B cell (primary cell): ENCODE data around the gene AUTS2. TPM values are rescaled to one million over a fixed set of nuclear protein-coding genes. Genes with fewer than 3 reads are reported as not detected.

ENCODE experiments used
- ATAC-seq: fragments of 200-7000 bp; cut with Tn5 transposase; one replicate; pipeline ENCODE4 v1.10.0; 2021; ENCODE audit warnings: low read depth, mild to moderate bottlenecking, moderate number of reproducible peaks, moderate library complexity
- CTCF ChIA-PET: fragments of 350-600 bp; sonication (Branson Sonifier 250); formaldehyde crosslinking; loops from one replicate; lab custom pipeline; 2021; ENCODE audit warnings: antibody characterized with exemption, inconsistent platforms; lab: Charles Lee
- POLR2A ChIA-PET: fragments of 350-600 bp; sonication (Branson Sonifier 250); formaldehyde crosslinking; loops from one replicate; lab custom pipeline; 2021; ENCODE audit warnings: antibody characterized with exemption; lab: Charles Lee
- DNase-seq: peaks from one replicate; pipeline ENCODE4 v3.0.0; 2013
- H2AFZ ChIP-seq: 2 replicates; pipeline ENCODE4 v1.6.1; 2012; ENCODE audit warnings: mild to moderate bottlenecking, low read depth, low read length; ENCODE audit not compliant: insufficient read depth, poor library complexity, severe bottlenecking
- H3K27ac ChIP-seq, 2 donors: 1 replicate in 1 of 2; 2 replicates in 1 of 2; pipeline ENCODE4 v1.5.1; 2012 to 2013; ENCODE audit warnings: low read length in 2 of 2, mild to moderate bottlenecking in 2 of 2, moderate library complexity in 1 of 2
- H3K27me3 ChIP-seq, 4 experiments: fragments of 200-600 bp in 1 of 4; sonication (generic) in 1 of 4; replicated peaks in 1 of 4; 1 replicate in 2 of 4; 2 replicates in 2 of 4; pipeline versions ENCODE4 v1.6.1 to v1.7.0; 2013 to 2016; ENCODE audit warnings: low read length in 3 of 4, mild to moderate bottlenecking in 2 of 4, mixed read lengths in 1 of 4, moderate library complexity in 1 of 4; ENCODE audit not compliant: insufficient read depth in 4 of 4, control insufficient read depth in 3 of 4; ENCODE audit errors: control extremely low read depth in 1 of 4
- H3K36me3 ChIP-seq, 2 experiments: replicated peaks in 1 of 2; 1 replicate in 1 of 2; 2 replicates in 1 of 2; pipeline versions ENCODE4 v1.6.1 to v1.7.1; 2013; ENCODE audit warnings: low read length in 1 of 2; ENCODE audit not compliant: insufficient read depth in 2 of 2, control insufficient read depth in 1 of 2; ENCODE audit errors: control extremely low read depth in 1 of 2, extremely low read depth in 1 of 2
- H3K4me1 ChIP-seq, 2 donors: fragments of 200-600 bp in 1 of 2; sonication (generic) in 1 of 2; 1 replicate in 1 of 2; 2 replicates in 1 of 2; pipeline versions ENCODE4 v1.5.1 to v1.6.1; 2013 to 2017; ENCODE audit warnings: low read length in 2 of 2; ENCODE audit not compliant: control insufficient read depth in 2 of 2, insufficient read depth in 2 of 2
- H3K4me2 ChIP-seq: replicated peaks from 2 replicates; pipeline ENCODE3; 2012; ENCODE audit warnings: mild to moderate bottlenecking, low read depth, low read length; ENCODE audit not compliant: poor library complexity, severe bottlenecking
- H3K4me3 ChIP-seq, 5 experiments: fragments of 200-600 bp in 1 of 5; sonication (generic) in 1 of 5; 1 replicate in 3 of 5; 2 replicates in 2 of 5; pipeline versions ENCODE4 v1.5.1 to v1.7.0; 2011 to 2016; ENCODE audit warnings: low read length in 4 of 5, mild to moderate bottlenecking in 4 of 5, low read depth in 2 of 5, control low read depth in 1 of 5, moderate library complexity in 1 of 5; ENCODE audit not compliant: insufficient read depth in 1 of 5; ENCODE audit errors: control extremely low read depth in 1 of 5, extremely low read depth in 1 of 5
- H3K79me2 ChIP-seq: fragments of 200-600 bp; sonication (generic); one replicate; pipeline ENCODE4 v1.6.0; 2016; ENCODE audit warnings: low read length; ENCODE audit not compliant: control insufficient read depth, insufficient read depth
- H3K9ac ChIP-seq: fragments of 200-600 bp; sonication (generic); 2 replicates; pipeline ENCODE4 v1.6.1; 2017; ENCODE audit warnings: mild to moderate bottlenecking, low read length, moderate library complexity
- H3K9me3 ChIP-seq, 3 donors: one replicate each; pipeline versions ENCODE4 v1.6.1 to v1.7.1; 2013; ENCODE audit warnings: low read length in 2 of 3; ENCODE audit not compliant: control insufficient read depth in 2 of 3, insufficient read depth in 1 of 3; ENCODE audit errors: control extremely low read depth in 1 of 3
- H4K20me1 ChIP-seq: 2 replicates; pipeline ENCODE4 v1.6.0; 2012; ENCODE audit warnings: mild to moderate bottlenecking, low read length; ENCODE audit not compliant: insufficient read depth, control insufficient read depth, poor library complexity, severe bottlenecking
- H3K27ac Mint-ChIP-seq: one replicate; pipeline ENCODE4 v1.8.0; 2021; ENCODE audit warnings: mixed read lengths
- H3K27me3 Mint-ChIP-seq: one replicate; pipeline ENCODE4 v1.8.0; 2021; ENCODE audit warnings: mixed read lengths
- H3K4me1 Mint-ChIP-seq: one replicate; pipeline ENCODE4 v1.8.0; 2021; ENCODE audit warnings: mixed read lengths
- H3K4me3 Mint-ChIP-seq: one replicate; pipeline ENCODE4 v1.8.0; 2021; ENCODE audit warnings: mixed read lengths
- H3K9me3 Mint-ChIP-seq: one replicate; pipeline ENCODE4 v1.8.0; 2022; ENCODE audit warnings: mixed read lengths; ENCODE audit not compliant: insufficient read depth
- EZH2 ChIP-seq: IDR thresholded peaks from 2 replicates; pipeline ENCODE4 v1.6.1; 2012; ENCODE audit warnings: borderline replicate concordance, low read depth, mild to moderate bottlenecking, moderate library complexity, low read length; ENCODE audit not compliant: insufficient read depth, poor library complexity, severe bottlenecking
- WGBS: methylation state at CpG from one replicate; pipeline ENCODE4 v1.1.5; 2013; ENCODE audit warnings: missing lambda C conversion rate; ENCODE audit not compliant: insufficient coverage; 5-methylcytosine and 5-hydroxymethylcytosine counted together
- intact Hi-C: fragments of 100-400 bp; cut with micrococcal nuclease; formaldehyde crosslinking; loops from one replicate; pipeline ENCODE4 v1.10.0; 2022
- polyA plus RNA-seq: library from polyadenylated mRNA; depleted of rRNA; stranded (reverse); fragments of >200 nt; gene quantifications from 2 replicates; pipeline ENCODE4 v1.2.3, GENCODE V29; 2012
- total RNA-seq, 2 donors: library from RNA; stranded (reverse); fragments of 120-200 nt in 1 of 2; gene quantifications; 1 replicate in 1 of 2; 2 replicates in 1 of 2; pipeline versions ENCODE4 v1.2.3 to v1.2.4, GENCODE V29; 2013 to 2022
- TF ChIP-seq, protein P1 (sequence below): fragments of 200-600 bp; IDR thresholded peaks from one replicate; pipeline ENCODE4 v1.8.0; 2022; ENCODE audit warnings: antibody characterized with exemption, mild to moderate bottlenecking

Gene AUTS2
- total and polyA plus RNA-seq, 2 donors (not counting 1 experiment from before 2014, with no cell fraction given), result 22.3 to 35.0 TPM

DNA sequence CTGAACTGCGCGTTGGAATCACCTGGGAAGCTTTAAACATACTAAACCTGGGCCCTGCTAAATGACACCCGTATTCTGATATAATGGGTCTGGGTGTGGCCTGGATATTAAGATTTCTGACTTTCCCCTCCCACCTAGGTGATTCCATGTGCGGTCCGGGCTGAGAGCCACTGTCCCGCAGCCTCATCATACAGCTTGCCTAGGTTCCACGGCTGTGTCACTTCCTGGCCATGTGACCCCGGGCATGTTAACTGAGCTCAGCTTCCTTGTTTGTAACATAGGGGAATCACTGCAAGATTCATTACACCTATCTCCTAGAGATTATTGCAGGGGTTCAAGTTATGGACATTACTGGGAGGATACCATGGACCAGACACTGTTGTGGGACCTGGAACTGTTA is 1061.0 kb downstream of the AUTS2 start:
- Mint-ChIP-seq H3K27me3 (no peaks in the 10 kb centered on the region), H3K4me1 (no peaks in the 10 kb centered on the region), H3K9me3 (no peaks in the 10 kb centered on the region), H3K4me3 (no peak overlapping the region), H3K27ac (no peak overlapping the region)
- Histone ChIP-seq H3K9me3 (no peaks in the 10 kb centered on the region), H3K4me2 (no peak overlapping the region), H3K27me3 (no peaks in the 10 kb centered on the region), H4K20me1 (no peaks in the 10 kb centered on the region), H3K4me1 (no peaks in the 10 kb centered on the region), H3K36me3 (no peaks in the 10 kb centered on the region), H3K79me2 (no peaks in the 10 kb centered on the region), H3K9ac (no peak overlapping the region), H2AFZ (no peak overlapping the region), H3K27ac (no peak overlapping the region), H3K4me3 (no peak overlapping the region)
- TF ChIP-seq, protein P1, sequence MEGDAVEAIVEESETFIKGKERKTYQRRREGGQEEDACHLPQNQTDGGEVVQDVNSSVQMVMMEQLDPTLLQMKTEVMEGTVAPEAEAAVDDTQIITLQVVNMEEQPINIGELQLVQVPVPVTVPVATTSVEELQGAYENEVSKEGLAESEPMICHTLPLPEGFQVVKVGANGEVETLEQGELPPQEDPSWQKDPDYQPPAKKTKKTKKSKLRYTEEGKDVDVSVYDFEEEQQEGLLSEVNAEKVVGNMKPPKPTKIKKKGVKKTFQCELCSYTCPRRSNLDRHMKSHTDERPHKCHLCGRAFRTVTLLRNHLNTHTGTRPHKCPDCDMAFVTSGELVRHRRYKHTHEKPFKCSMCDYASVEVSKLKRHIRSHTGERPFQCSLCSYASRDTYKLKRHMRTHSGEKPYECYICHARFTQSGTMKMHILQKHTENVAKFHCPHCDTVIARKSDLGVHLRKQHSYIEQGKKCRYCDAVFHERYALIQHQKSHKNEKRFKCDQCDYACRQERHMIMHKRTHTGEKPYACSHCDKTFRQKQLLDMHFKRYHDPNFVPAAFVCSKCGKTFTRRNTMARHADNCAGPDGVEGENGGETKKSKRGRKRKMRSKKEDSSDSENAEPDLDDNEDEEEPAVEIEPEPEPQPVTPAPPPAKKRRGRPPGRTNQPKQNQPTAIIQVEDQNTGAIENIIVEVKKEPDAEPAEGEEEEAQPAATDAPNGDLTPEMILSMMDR, result no peak
- TF ChIP-seq EZH2, result no peak
- intact Hi-C loops, result no loop called here
- DNase-seq (no peak), ATAC-seq (no peak)
- POLR2A ChIA-PET, result no interaction called here
- WGBS, result no CpG with 5 or more reads among the region's 8 CpGs
- CTCF ChIA-PET, result no interaction called here

DNA sequence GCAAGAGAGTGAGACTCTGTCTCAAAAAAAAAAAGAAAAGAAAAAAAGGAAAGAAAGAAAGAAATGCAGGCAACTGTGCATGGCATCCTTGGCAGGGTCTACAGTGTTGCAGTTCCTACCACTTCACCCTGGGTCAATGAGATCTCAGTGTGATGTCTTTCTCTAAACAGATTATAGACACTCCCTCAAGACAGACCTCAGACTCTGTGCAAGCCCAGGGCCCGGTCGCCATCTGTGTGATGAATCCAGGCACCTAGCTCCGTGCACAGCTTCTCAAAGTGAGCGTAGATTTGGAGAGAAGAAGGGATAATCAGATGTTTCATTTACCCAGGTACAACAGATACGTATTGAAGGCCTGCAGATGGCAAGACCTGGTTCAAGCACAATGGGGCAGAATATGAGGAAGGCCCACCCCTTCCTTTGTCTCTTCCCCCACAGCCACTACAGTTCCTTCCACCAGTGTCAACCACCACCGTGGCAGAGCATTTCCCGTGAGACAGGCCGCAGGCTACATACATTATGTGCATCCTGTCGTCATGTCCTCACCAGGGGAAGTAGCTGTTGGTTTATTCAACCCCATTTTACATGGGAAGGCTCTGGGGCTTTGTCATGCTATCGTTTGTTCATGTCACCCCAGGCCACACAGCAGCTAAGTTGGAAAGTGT is 1062.0 kb downstream of the AUTS2 start:
- Mint-ChIP-seq H3K4me1 (no peaks in the 10 kb centered on the region), H3K4me3 (no peak overlapping the region), H3K27ac (no peak overlapping the region), H3K9me3 (no peaks in the 10 kb centered on the region), H3K27me3 (no peaks in the 10 kb centered on the region)
- WGBS, result 91% methylated on average over 6 of the region's 10 CpGs
- Histone ChIP-seq H3K27me3 (no peaks in the 10 kb centered on the region), H3K79me2 (no peaks in the 10 kb centered on the region), H3K36me3 (no peaks in the 10 kb centered on the region), H3K9ac (no peak overlapping the region), H4K20me1 (no peaks in the 10 kb centered on the region), H2AFZ (no peak overlapping the region), H3K27ac (no peak overlapping the region), H3K9me3 (no peaks in the 10 kb centered on the region), H3K4me3 (no peak overlapping the region), H3K4me2 (no peak overlapping the region), H3K4me1 (no peaks in the 10 kb centered on the region)
- DNase-seq, result no peak
- no peak for ATAC-seq
- POLR2A ChIA-PET, result no interaction called here
- intact Hi-C loops, result no loop called here
- no peak for TF ChIP-seq EZH2
- TF ChIP-seq, protein P1, result no peak
- CTCF ChIA-PET, result no interaction called here
